ENCODE data around the gene ENTHD1. TPM values are rescaled to one million over a fixed set of nuclear protein-coding genes. Genes with fewer than 3 reads are reported as not detected.

The ENTHD1 gene
- total RNA-seq, 2 experiments from 2014 or later: not detected

- Histone ChIP-seq H3K79me2 (ENCODE audit: insufficient read depth, low read depth, low read length) (no peaks in the 10 kb centered on the region), H3K27ac (ENCODE audit: low read depth, low read length, poor library complexity, severe bottlenecking) (no peak overlapping the region), H2AFZ (ENCODE audit: low read length) (no peak overlapping the region), H3K9me2 (ENCODE audit: insufficient read depth, low read length) (no peaks in the 10 kb centered on the region), H3K4me1 (ENCODE audit: insufficient read depth, low read length, poor library complexity, severe bottlenecking) (no peaks in the 10 kb centered on the region), H3K9me3 (ENCODE audit: low read length) (no peaks in the 10 kb centered on the region), H4K20me1 (ENCODE audit: insufficient read depth, low read length) (no peaks in the 10 kb centered on the region), H3K4me2 (ENCODE audit: low read length) (no peak overlapping the region), H3K36me3 (ENCODE audit: insufficient read depth, low read length) (no peaks in the 10 kb centered on the region), H3K4me3 (ENCODE audit: low read depth, low read length, poor library complexity, severe bottlenecking) (no peak overlapping the region)
- intact Hi-C loops (cut with micrococcal nuclease; ENCODE audit: unreplicated experiment): no loop called here
- TF ChIP-seq EZH2phosphoT487 (IDR thresholded peaks at IDR 0.05; ENCODE audit: borderline replicate concordance, low read depth, low read length) (no peak), CTCF (conservative IDR thresholded peaks at IDR 0.05; ENCODE audit: low read length) (no peak)
- no TSS peak for BruUV-seq (replicated peaks)
- POLR2A ChIA-PET: no interaction called here
- peak; percentile 6 for DNase-seq (ENCODE audit: low spot score)
- CTCF ChIA-PET (ENCODE audit: unreplicated experiment): no interaction called here
Observed at GRCh38 chr22:39745789-39746188, 147.8 kb downstream of the ENTHD1 start.

- H3K27ac ChIP-seq (ENCODE audit: low read depth, low read length, poor library complexity, severe bottlenecking): no peak overlapping the region
- no peaks in the 10 kb centered on the region for H3K9me2 ChIP-seq (ENCODE audit: insufficient read depth, low read length)
- BruUV-seq (replicated peaks): no TSS peak
- H3K79me2 ChIP-seq (ENCODE audit: insufficient read depth, low read depth, low read length): no peaks in the 10 kb centered on the region
- 0 out of 2 replicates have a peak, but pooled peaks cover 2% of the 10 kb centered on the region for H3K9me3 ChIP-seq (ENCODE audit: low read length)
- DNase-seq (ENCODE audit: low spot score): no peak
- no peak overlapping the region for H2AFZ ChIP-seq (ENCODE audit: low read length)
- intact Hi-C loops (cut with micrococcal nuclease; ENCODE audit: unreplicated experiment): no loop called here
- H3K4me1 ChIP-seq (ENCODE audit: insufficient read depth, low read length, poor library complexity, severe bottlenecking): no peaks in the 10 kb centered on the region
- H4K20me1 ChIP-seq (ENCODE audit: insufficient read depth, low read length): no peaks in the 10 kb centered on the region
- H3K4me2 ChIP-seq (ENCODE audit: low read length): no peak overlapping the region
- no peak overlapping the region for H3K4me3 ChIP-seq (ENCODE audit: low read depth, low read length, poor library complexity, severe bottlenecking)
- ChIA-PET POLR2A (no interaction called here), CTCF (ENCODE audit: unreplicated experiment) (no interaction called here)
- TF ChIP-seq EZH2phosphoT487 (IDR thresholded peaks at IDR 0.05; ENCODE audit: borderline replicate concordance, low read depth, low read length) (no peak), CTCF (conservative IDR thresholded peaks at IDR 0.05; ENCODE audit: low read length) (no peak)
- no peaks in the 10 kb centered on the region for H3K36me3 ChIP-seq (ENCODE audit: insufficient read depth, low read length)
Observed at GRCh38 chr22:39744353-39744752, 149.2 kb downstream of the ENTHD1 start.

GRCh38 chr22:39743935-39744334 lies 149.6 kb downstream of the ENTHD1 start:
- Histone ChIP-seq H3K4me1 (ENCODE audit: insufficient read depth, low read length, poor library complexity, severe bottlenecking) (no peaks in the 10 kb centered on the region), H3K9me3 (ENCODE audit: low read length) (0 out of 2 replicates have a peak, but pooled peaks cover 5% of the 10 kb centered on the region), H3K79me2 (ENCODE audit: insufficient read depth, low read depth, low read length) (no peaks in the 10 kb centered on the region), H3K4me3 (ENCODE audit: low read depth, low read length, poor library complexity, severe bottlenecking) (no peak overlapping the region), H2AFZ (ENCODE audit: low read length) (no peak overlapping the region), H3K36me3 (ENCODE audit: insufficient read depth, low read length) (no peaks in the 10 kb centered on the region), H3K27ac (ENCODE audit: low read depth, low read length, poor library complexity, severe bottlenecking) (no peak overlapping the region), H3K9me2 (ENCODE audit: insufficient read depth, low read length) (no peaks in the 10 kb centered on the region), H4K20me1 (ENCODE audit: insufficient read depth, low read length) (no peaks in the 10 kb centered on the region), H3K4me2 (ENCODE audit: low read length) (no peak overlapping the region)
- BruUV-seq (replicated peaks): no TSS peak
- TF ChIP-seq EZH2phosphoT487 (IDR thresholded peaks at IDR 0.05; ENCODE audit: borderline replicate concordance, low read depth, low read length) (no peak), CTCF (conservative IDR thresholded peaks at IDR 0.05; ENCODE audit: low read length) (no peak)
- intact Hi-C loops (cut with micrococcal nuclease; ENCODE audit: unreplicated experiment): no loop called here
- no peak for DNase-seq (ENCODE audit: low spot score)
- POLR2A ChIA-PET: no interaction called here
- CTCF ChIA-PET (ENCODE audit: unreplicated experiment): no interaction called here
